GM21390 (cell line): ENCODE measurements around the gene CGREF1.
"Not testable (repeated sequence)": the region's sequence is repeated elsewhere in the genome, so short reads cannot be mapped to it uniquely, and the experiment has no call there.

Source experiments
- ATAC-seq: cut with Tn5 transposase; IDR thresholded peaks from one replicate; pipeline ENCODE4 v1.9.1; 2021; ENCODE audit not compliant: unreplicated experiment

Gene CGREF1

GRCh38 chr2:27137322-27137935 is 18.5 kb upstream of the CGREF1 start:
- ATAC-seq: no peak

- ATAC-seq: no peak
Measured at GRCh38 chr2:27136751-27137150, 17.8 kb upstream of the CGREF1 start.

GRCh38 chr2:27135478-27135955 is 16.6 kb upstream of the CGREF1 start:
- ATAC-seq: no peak

GRCh38 chr2:27134781-27135477 is 16.0 kb upstream of the CGREF1 start:
- no peak for ATAC-seq

DNA sequence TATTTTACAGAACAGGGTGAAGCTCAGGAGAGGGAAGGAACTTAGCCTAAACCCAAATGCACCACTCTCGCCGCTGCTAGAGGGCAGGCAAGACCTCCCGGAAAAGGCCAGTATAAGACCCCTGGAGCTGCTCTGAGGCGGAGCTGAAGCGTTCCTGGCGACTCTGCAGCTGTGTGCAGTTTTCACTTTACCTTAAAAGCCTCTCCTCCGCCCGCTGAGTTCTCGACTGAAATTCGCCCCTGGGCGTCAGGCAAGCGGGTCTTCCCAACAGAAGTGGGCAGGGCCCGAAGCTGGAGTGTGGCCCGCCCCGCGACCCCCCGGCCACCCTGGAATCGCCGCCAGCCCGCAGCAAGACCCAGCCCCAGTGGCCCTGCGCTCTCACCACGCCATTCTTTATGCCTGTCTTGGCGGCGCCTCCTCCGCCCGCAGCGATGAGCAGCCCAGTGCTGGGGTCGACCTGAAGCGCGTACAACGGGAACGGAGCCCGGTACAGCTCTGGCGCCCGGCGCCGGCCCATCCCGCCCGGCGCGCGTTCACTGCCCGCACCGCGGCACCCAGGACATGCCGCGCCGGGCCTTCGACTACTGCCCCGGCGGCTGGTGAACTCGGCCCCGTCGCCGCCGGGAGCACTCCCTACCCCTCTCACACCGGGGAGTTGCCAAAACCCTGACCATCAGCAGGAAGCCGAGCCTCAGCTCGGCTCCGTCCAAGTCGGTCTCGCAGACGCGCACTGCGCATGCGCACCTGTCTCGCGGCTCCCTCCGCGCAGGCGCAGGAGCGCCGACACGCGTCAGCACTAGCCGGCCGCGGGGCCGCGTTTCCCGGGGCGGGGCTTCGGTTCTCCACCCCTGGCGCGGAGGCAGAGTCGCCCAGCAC is 15.2 kb upstream of the CGREF1 start, which contains the start of gene PREB:
Gene PREB, minus strand, starts transcription at position 732 of the 876 bp plus-strand sequence. Its CDS starts 215 bp downstream, at position 517.
- peak; percentile 89 for ATAC-seq

GRCh38 chr2:27133195-27133875 is 14.4 kb upstream of the CGREF1 start:
- ATAC-seq: no peak

- ATAC-seq: no peak
Measured at GRCh38 chr2:27131429-27131828, 12.5 kb upstream of the CGREF1 start.

GRCh38 chr2:27130396-27130795 is 11.5 kb upstream of the CGREF1 start:
- no peak for ATAC-seq

DNA sequence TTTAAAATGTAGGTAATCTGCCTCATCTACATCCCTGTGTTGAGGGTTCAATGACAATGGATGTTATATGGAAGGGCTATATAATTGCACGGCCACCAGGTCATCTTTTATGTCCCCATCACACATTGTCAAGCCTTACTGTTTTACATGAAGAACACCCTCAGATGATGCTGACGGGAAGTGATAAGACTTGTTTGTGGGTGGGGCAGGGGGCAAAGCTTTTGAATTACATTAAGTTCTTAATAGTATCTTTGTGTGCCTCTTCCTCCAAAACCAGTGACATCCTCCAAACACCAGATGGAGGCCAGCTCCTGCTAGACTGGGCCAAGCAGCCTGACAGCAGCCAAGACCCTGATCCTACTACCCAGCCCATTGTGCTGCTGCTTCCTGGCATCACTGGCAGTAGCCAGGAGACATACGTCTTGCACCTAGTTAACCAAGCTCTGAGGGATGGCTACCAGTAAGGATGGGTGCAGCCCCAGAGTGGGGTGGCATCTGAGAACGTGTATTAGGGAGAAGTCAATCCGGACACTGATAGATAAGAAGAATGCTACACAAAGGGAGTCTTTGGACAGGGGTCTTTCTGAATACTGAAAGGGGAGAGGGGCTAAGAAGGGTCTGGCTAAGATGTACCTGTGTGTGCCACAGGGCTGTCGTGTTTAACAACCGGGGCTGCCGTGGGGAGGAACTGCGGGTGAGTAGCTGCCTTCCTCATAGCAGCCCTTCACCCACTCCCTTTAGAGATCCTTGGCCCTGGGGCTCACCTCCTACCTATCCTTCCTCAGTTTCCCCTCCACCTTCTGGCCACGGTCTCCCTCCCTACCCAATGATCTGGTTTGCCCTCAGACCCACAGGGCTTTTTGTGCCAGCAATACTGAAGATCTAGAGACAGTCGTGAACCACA is 10.0 kb upstream of the CGREF1 start:
- no peak for ATAC-seq

DNA sequence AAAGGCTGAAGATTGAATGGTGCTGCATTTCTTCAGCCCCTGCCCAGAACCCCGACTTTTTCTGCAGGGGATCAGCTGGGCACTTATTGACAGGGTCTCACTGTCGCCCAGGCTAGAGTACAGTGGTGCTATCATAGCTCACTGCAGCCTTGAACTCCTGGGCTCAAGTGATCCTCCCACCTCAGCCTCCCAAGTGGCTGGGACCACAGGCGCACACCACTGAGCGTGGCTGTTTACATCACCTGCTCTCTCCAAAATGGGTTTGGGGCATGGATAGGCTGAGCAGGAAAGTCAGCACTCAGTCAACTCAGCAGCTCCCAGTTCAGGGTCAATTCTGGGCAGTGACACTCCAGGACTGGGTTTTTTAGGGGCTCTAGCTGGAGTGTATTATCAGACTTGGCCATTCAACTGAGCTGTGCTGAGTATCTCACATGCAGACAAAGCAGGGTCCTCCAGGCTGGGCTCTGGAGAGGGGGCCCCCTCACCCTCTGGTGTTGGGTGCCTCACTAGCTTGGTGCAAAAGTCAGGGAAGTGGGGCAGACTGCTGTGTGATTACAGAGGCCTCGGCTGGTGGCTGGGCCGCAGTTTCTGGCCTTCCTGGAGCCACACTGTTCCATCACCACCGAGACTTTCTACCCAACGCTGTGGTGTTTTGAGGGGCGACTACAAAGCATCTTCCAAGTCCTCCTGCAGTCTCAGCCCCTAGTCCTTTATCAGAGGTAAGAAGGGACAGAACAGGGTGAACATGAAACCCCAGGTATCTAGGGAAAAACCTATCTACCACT is 9.1 kb upstream of the CGREF1 start:
- no peak for ATAC-seq

DNA sequence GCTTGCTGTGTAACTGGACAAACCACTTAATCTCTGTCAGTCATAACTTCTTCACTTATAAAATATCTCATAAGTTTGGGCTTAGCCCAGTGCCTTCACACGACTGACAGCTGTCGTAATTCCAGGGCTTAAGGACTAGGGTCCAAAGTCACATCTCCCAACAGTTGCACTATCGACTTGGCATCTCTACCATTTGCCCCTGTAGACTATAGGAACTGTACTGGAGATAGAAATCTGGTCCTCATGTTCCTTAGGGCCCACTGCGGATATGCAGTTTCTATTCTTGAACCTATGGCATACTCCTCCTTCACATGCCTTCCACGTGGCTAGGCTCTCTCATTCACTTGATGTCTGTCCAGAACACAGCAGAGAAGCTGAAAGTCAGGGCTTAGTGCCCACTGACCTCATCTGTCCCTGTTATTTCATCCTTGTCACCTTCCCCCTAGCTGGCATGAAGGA is 7.4 kb upstream of the CGREF1 start:
- ATAC-seq: no peak

DNA sequence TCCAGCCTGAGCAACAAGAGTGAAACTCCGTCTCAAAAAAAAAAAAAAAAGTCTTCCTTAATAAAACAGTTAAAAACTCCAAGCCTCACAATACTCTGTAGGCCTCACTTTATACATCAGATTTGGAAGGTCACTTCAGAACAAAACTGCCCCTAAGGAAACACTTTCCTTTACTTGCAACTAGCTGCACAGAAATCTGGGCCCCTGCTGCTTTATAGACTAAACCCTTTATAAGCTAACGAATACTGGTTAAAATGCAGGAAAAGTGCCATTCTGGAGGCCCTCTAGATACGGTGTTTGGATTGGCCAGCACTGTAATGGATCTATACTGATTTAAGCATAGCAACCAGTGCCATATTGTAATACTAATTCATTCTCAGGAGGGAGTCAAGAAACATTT is 6.2 kb upstream of the CGREF1 start:
- ATAC-seq: no peak

GRCh38 chr2:27123302-27124150 is 4.6 kb upstream of the CGREF1 start, which contains the start of gene ABHD1:
ABHD1 (plus strand) TSS chr2:27123815; CDS start chr2:27123949, 134 bp downstream.
- no peak for ATAC-seq

DNA sequence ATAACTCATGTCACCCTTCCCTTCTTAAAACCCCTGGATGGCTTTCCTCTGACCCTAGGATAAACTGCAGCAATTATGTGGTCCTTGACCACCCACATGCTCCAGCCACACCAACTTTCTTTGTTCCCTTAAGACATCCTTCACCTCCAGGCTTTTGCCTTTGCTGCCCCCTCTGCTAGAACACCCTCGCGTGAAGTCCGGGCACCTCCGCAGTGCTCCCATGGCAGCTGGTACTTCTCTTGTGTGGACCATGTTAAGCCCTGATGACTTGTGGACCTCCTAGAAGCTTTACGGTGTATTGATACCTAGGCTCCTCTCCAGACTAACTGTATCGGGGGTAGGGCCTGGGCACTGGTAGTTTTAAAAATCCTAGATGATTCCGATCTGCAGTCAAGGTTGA is 3.9 kb upstream of the CGREF1 start:
- no peak for ATAC-seq

DNA sequence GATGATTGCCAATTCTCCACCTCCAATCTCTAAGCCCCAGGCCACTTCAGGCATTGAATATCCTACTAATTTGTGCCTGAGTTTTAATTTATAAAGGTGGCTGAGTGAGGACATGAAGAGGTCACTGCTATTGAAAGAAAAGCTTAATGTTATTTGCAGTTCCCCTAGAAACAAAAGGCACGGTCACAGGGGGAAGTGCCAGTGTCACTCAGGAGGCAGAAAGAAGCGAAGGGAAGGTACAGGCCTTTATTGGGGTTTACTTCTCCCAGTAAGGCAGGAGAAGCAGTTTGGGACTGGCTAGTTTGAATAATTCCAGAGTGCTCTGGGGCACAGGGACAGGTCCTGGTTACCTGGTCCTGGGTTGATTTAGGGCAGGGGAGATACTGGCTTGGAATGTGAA is 3.0 kb upstream of the CGREF1 start:
- no peak for ATAC-seq

DNA sequence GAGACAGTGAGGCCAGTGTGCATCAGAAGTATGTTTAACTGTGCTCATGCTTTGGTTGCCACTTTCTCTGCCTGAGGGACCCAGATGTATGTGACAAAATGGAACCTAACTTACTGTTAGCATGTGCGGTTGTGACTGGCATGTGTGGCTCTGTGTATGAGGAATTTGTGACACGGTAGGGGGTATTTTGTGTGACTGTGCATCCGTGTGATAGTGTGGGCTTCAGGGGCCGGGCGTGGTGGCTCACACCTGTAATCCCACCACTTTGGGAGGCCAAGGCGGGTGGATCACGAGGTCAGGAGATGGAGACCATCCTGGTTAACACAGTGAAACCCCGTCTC is 372 bp upstream of the CGREF1 start:
- ATAC-seq: not testable (repeated sequence)

- ATAC-seq: no peak
Measured at GRCh38 chr2:27117995-27118524, 868 bp downstream of the CGREF1 start.

DNA sequence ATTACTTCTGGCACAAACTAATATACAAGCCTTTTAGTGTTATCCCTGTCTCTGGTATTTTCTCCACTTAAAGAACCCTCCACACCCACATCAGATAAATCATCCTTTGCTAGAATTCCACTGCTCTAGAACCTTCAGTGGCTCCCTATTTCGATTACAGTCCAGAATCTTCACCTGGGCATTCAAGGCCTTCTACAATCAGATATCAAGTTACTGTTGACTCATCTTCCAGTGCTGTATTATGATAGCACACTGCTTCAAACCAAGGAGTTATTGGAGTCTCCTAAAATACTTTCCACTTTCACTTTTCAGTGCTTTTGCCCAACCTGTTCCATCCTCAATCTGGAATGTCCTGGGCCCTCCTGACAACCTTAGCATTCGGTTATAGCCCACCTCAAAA is 3.4 kb downstream of the CGREF1 start:
- no peak for ATAC-seq
